NCI-H2227 treated with DMSO at 0.1 percent for 48 hours (cell line): ENCODE measurements around the gene TMEM269.
A peak's percentile ranks its signal among the peaks of the same experiment; 100 is the strongest.

ENCODE experiments used
- DNase-seq: peaks from one replicate; lab custom pipeline; 2025; lab: John Stamatoyannopoulos, UW

Gene TMEM269

GRCh38 chr1:42824481-42825035 lies 39.8 kb downstream of the TMEM269 start:
- DNase-seq, result no peak

GRCh38 chr1:42825036-42825851 lies 40.5 kb downstream of the TMEM269 start:
- DNase-seq, result no peak

GRCh38 chr1:42830631-42831030 lies 45.8 kb downstream of the TMEM269 start:
- DNase-seq, result no peak

- peak; percentile 66 for DNase-seq
These were observed 46.5 kb downstream of the TMEM269 start for GRCh38 chr1:42831273-42831672.

GRCh38 chr1:42832641-42833240 lies 48.0 kb downstream of the TMEM269 start:
- DNase-seq, result no peak

GRCh38 chr1:42833981-42834380 lies 49.2 kb downstream of the TMEM269 start:
- DNase-seq, result no peak

GRCh38 chr1:42834803-42835202 lies 50.0 kb downstream of the TMEM269 start:
- no peak for DNase-seq

- DNase-seq, result no peak
These were observed 50.6 kb downstream of the TMEM269 start for GRCh38 chr1:42835422-42835821.

GRCh38 chr1:42837709-42838108 lies 52.9 kb downstream of the TMEM269 start:
- no peak for DNase-seq

- DNase-seq, result no peak
These were observed 53.8 kb downstream of the TMEM269 start for GRCh38 chr1:42838482-42839190.

- no peak for DNase-seq
These were observed 56.2 kb downstream of the TMEM269 start for GRCh38 chr1:42841010-42841409.

- no peak for DNase-seq
These were observed 56.8 kb downstream of the TMEM269 start for GRCh38 chr1:42841440-42842147.

GRCh38 chr1:42844592-42845140 lies 59.9 kb downstream of the TMEM269 start:
- no peak for DNase-seq

GRCh38 chr1:42845193-42845592 lies 60.4 kb downstream of the TMEM269 start:
- no peak for DNase-seq

- DNase-seq, result no peak
These were observed 61.1 kb downstream of the TMEM269 start for GRCh38 chr1:42845866-42846256.

- peak; percentile 94 for DNase-seq
These were observed 61.7 kb downstream of the TMEM269 start, which contains the start of gene ZNF691 for GRCh38 chr1:42846257-42847110. TSS of gene ZNF691 (plus strand) at chr1:42846613. CDS start at chr1:42849659, 3,046 bp downstream.

GRCh38 chr1:42847111-42847595 lies 62.4 kb downstream of the TMEM269 start:
- no peak for DNase-seq

GRCh38 chr1:42847721-42848460 lies 63.1 kb downstream of the TMEM269 start:
- DNase-seq, result peak; percentile 65

GRCh38 chr1:42848823-42849537 lies 64.2 kb downstream of the TMEM269 start:
- DNase-seq, result no peak
